Left lung (tissue), 10 donors: Measurements from ENCODE around the gene BCL11A. TPM values are rescaled to one million over a fixed set of nuclear protein-coding genes. Genes with fewer than 3 reads are reported as not detected.
A peak's percentile ranks its signal among the peaks of the same experiment; 100 is the strongest.

Experiments used
- ATAC-seq: fragments of 200-7000 bp; cut with Tn5 transposase; one replicate; pipeline ENCODE4 v1.9.1; 2020; ENCODE audit warnings: moderate library complexity
- DNase-seq, 4 donors: peaks; one replicate each; pipeline ENCODE4 v3.0.0-alpha.2; 2013 to 2020
- H3K27ac ChIP-seq, 2 donors: fragments of 200-600 bp; sonication (generic) in 1 of 2; one replicate each; pipeline versions ENCODE4 v1.5.0 to v1.8.0; 2020 to 2021
- H3K27me3 ChIP-seq, 2 donors: fragments of 200-600 bp; sonication (generic) in 1 of 2; one replicate each; pipeline versions ENCODE4 v1.5.0 to v1.8.0; 2020 to 2021
- H3K36me3 ChIP-seq, 2 donors: fragments of 200-600 bp; sonication (generic) in 1 of 2; one replicate each; pipeline versions ENCODE4 v1.5.0 to v1.8.0; 2020 to 2021
- H3K4me1 ChIP-seq, 2 donors: fragments of 200-600 bp; one replicate each; pipeline ENCODE4 v1.8.0; 2021
- H3K4me3 ChIP-seq, 2 donors: fragments of 200-600 bp; sonication (generic) in 1 of 2; one replicate each; pipeline versions ENCODE4 v1.5.0 to v1.8.0; 2020 to 2021; ENCODE audit warnings: mild to moderate bottlenecking in 1 of 2
- H3K9me3 ChIP-seq, 2 donors: fragments of 200-600 bp; sonication (generic) in 1 of 2; one replicate each; pipeline versions ENCODE4 v1.5.0 to v1.8.0; 2020 to 2021
- intact Hi-C, 2 donors: fragments of 100-400 bp; cut with DNase I; formaldehyde crosslinking; loops; one replicate each; pipeline versions ENCODE4 v1.11.2 to v1.14.2; 2022
- polyA plus RNA-seq, 6 donors: library from polyadenylated mRNA; unstranded; fragments of 120-200 nt; gene quantifications; one replicate each; pipeline ENCODE4 v1.2.1, GENCODE V29; 2013; ENCODE audit not compliant: insufficient read length in 6 of 6
- total RNA-seq, 2 donors: library from RNA; stranded (reverse); fragmentation: NEBNext Ultra II Directional; extraction: Animal tissue kit (Norgen Biotek cat#: 25700); gene quantifications; one replicate each; pipeline ENCODE4 v1.2.1, GENCODE V29; 2021
- TF ChIP-seq, protein P1 (sequence below), 2 donors: fragments of 200-600 bp; sonication (generic) in 1 of 2; IDR thresholded peaks; one replicate each; pipeline versions ENCODE4 v1.5.0 to v1.8.0; 2021; ENCODE audit warnings: antibody characterized with exemption in 2 of 2
- donor health status: DM: no; HTN: yes; CAD: no.
- donor health status: DM: no; HTN: no; CAD: no.

The BCL11A gene
- total and polyA plus RNA-seq, 8 donors = 4.0 to 33.5 (median 24.9) TPM

DNA sequence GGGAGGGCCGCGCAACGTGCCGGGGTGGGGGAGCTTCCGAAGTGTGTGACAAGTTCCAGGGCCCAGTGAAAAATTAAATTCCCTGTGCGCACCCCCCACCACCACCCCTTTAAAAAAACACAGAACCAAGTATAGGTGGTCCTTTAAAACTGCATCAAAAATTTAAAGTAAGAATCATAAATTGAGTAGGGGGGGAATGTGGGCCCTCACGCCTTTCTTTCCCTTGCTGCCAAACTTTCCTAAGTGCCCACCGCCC lies 2.5 kb downstream of the BCL11A start:
- H3K36me3 ChIP-seq = no peaks in the 10 kb centered on the region
- peaks cover 9 to 71% of the 10 kb centered on the region in 2 donors for H3K4me1 ChIP-seq
- no peak overlapping the region for H3K27ac ChIP-seq
- H3K4me3 ChIP-seq = peak overlapping the region; percentile 58 to 64
- TF ChIP-seq, protein P1, sequence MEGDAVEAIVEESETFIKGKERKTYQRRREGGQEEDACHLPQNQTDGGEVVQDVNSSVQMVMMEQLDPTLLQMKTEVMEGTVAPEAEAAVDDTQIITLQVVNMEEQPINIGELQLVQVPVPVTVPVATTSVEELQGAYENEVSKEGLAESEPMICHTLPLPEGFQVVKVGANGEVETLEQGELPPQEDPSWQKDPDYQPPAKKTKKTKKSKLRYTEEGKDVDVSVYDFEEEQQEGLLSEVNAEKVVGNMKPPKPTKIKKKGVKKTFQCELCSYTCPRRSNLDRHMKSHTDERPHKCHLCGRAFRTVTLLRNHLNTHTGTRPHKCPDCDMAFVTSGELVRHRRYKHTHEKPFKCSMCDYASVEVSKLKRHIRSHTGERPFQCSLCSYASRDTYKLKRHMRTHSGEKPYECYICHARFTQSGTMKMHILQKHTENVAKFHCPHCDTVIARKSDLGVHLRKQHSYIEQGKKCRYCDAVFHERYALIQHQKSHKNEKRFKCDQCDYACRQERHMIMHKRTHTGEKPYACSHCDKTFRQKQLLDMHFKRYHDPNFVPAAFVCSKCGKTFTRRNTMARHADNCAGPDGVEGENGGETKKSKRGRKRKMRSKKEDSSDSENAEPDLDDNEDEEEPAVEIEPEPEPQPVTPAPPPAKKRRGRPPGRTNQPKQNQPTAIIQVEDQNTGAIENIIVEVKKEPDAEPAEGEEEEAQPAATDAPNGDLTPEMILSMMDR (IDR thresholded peaks at IDR 0.05) = no peak
- H3K9me3 ChIP-seq = no peaks in the 10 kb centered on the region
- ATAC-seq (no peak), DNase-seq (no peak)
- H3K27me3 ChIP-seq = peaks cover 59 to 100% of the 10 kb centered on the region in 2 donors
- intact Hi-C loops = no loop called here

DNA sequence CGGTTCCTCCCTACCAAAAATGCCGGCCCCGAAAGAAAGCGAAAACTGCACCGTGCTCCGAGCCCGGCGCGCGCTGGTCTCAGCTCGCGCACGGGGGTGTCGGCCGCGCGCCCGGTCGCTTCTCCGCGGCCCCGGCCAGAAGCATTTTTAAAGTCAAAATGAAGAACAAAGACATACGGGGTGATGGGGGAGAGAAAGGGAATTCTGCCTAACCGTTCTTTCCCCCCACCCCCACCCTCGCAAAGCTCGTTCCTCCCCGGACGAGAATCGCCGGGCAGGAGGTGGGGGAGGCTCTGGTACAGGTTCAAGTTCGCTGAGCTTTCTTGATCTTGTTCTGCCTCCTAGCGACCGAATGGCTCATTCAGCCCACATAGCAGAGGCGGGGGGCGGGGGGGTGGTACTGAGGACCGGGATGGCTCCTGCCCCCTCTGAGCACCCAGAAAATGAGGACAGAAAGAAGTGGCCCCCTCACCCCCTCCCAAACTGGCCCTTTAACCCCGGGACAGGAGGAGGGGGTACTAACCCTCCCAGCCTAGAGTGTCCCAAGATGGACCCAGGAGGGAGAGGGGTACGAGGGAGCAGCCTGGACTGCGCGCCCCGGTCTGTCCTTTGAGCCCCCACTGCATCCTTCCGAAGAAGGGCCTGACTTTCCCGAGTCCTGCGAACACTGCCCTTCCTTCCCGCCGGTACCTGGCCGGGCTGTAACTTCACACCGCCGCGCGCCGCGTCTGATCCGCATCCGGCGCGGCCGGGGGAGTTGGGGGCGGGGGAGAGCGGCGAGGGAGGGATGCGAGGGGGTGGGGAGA lies 3.1 kb downstream of the BCL11A start:
- H3K4me1 ChIP-seq = peaks cover 7 to 66% of the 10 kb centered on the region in 2 donors
- peak overlapping the region; percentile 53 to 88 for H3K27ac ChIP-seq
- intact Hi-C loops = no loop called here

DNA sequence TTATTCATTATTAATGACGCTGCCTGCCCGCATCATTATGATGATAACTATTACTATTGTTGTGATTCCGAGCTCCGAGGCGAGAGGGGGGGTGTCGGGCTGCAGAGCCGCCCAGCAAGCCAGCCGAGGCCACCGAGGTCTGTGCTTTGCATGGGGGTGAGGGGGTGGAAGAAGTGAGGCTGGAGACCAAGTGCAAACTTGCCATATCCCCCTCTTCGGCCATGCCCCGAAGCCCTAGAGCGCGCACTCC lies 3.6 kb downstream of the BCL11A start:
- TF ChIP-seq, protein P1 (IDR thresholded peaks at IDR 0.05) = no peak
- Histone ChIP-seq H3K27ac (peak overlapping the region; percentile 53 to 88), H3K9me3 (no peaks in the 10 kb centered on the region), H3K4me3 (peak overlapping the region; percentile 58 to 64), H3K4me1 (peaks cover 3 to 60% of the 10 kb centered on the region in 2 donors), H3K27me3 (peaks cover 48 to 100% of the 10 kb centered on the region in 2 donors), H3K36me3 (no peaks in the 10 kb centered on the region)
- DNase-seq = peak in 1 of 4 donors; percentile 56
- ATAC-seq = peak; percentile 4
- intact Hi-C loops = no loop called here

More for the DNA sequence above, 3.1 kb downstream of the BCL11A start:
- Histone ChIP-seq H3K9me3 (no peaks in the 10 kb centered on the region), H3K4me3 (peak overlapping the region; percentile 58 to 64), H3K36me3 (no peaks in the 10 kb centered on the region), H3K27me3 (peaks cover 53 to 100% of the 10 kb centered on the region in 2 donors)
- TF ChIP-seq, protein P1 (IDR thresholded peaks at IDR 0.05) = peak; percentile 29 to 52
- peak; percentile 81 for ATAC-seq
- peak; percentile 82 to 93 (median 87) for DNase-seq

- no peaks in the 10 kb centered on the region for H3K9me3 ChIP-seq
- H3K36me3 ChIP-seq = no peaks in the 10 kb centered on the region
- H3K27me3 ChIP-seq = peaks cover 48 to 100% of the 10 kb centered on the region in 2 donors
- H3K4me3 ChIP-seq = peak overlapping the region; percentile 58 to 64
- H3K4me1 ChIP-seq = peaks cover 0 to 56% of the 10 kb centered on the region in 2 donors
- ATAC-seq (peak; percentile 19), DNase-seq (peak in 2 of 4 donors; percentile 45 to 92)
- intact Hi-C loops = no loop called here
- H3K27ac ChIP-seq = peak overlapping the region; percentile 53 to 88
- TF ChIP-seq, protein P1 (IDR thresholded peaks at IDR 0.05) = no peak
Measured at GRCh38 chr2:60549238-60549927, 4.1 kb downstream of the BCL11A start.

GRCh38 chr2:60548845-60549237 lies 4.6 kb downstream of the BCL11A start:
- Histone ChIP-seq H3K4me3 (peak overlapping the region; percentile 58 to 64), H3K27ac (peak overlapping the region in 1 of 2 donors; percentile 88), H3K27me3 (peaks cover 42 to 94% of the 10 kb centered on the region in 2 donors), H3K9me3 (no peaks in the 10 kb centered on the region), H3K36me3 (no peaks in the 10 kb centered on the region), H3K4me1 (peaks cover 0 to 50% of the 10 kb centered on the region in 2 donors)
- TF ChIP-seq, protein P1 (IDR thresholded peaks at IDR 0.05) = no peak
- intact Hi-C loops = no loop called here
- DNase-seq (no peak), ATAC-seq (no peak)
